GM21447 (cell line): Measurements from ENCODE around the gene SLC49A3.
"Not testable (repeated sequence)": the region's sequence is repeated elsewhere in the genome, so short reads cannot be mapped to it uniquely, and the experiment has no call there.

ENCODE experiments used
- ATAC-seq: cut with Tn5 transposase; IDR thresholded peaks from one replicate; pipeline ENCODE4 v1.9.1; 2021; ENCODE audit not compliant: unreplicated experiment

SLC49A3 gene

GRCh38 chr4:703336-704197, 14.6 kb upstream of the SLC49A3 start:
- no peak for ATAC-seq

GRCh38 chr4:702618-703048, 13.7 kb upstream of the SLC49A3 start:
- ATAC-seq: no peak

GRCh38 chr4:700587-701264, 11.8 kb upstream of the SLC49A3 start:
- no peak for ATAC-seq

- no peak for ATAC-seq
Observed at GRCh38 chr4:699816-700580, 11.0 kb upstream of the SLC49A3 start.

GRCh38 chr4:694341-694940, 5.5 kb upstream of the SLC49A3 start:
- not testable (repeated sequence) for ATAC-seq

GRCh38 chr4:692771-693554, 4.0 kb upstream of the SLC49A3 start:
- ATAC-seq: no peak

GRCh38 chr4:689723-690122, 772 bp upstream of the SLC49A3 start:
- ATAC-seq: no peak

- ATAC-seq: no peak
Observed at GRCh38 chr4:687971-688853, 739 bp downstream of the SLC49A3 start.

GRCh38 chr4:687048-687970, 1.6 kb downstream of the SLC49A3 start:
- ATAC-seq: no peak

- ATAC-seq: no peak
Observed at GRCh38 chr4:686413-687040, 2.4 kb downstream of the SLC49A3 start.

- ATAC-seq: no peak
Observed at GRCh38 chr4:685679-686412, 3.1 kb downstream of the SLC49A3 start.

- ATAC-seq: no peak
Observed at GRCh38 chr4:684623-685327, 4.2 kb downstream of the SLC49A3 start.

- no peak for ATAC-seq
Observed at GRCh38 chr4:683982-684622, 4.8 kb downstream of the SLC49A3 start.

- ATAC-seq: no peak
Observed at GRCh38 chr4:683247-683897, 5.6 kb downstream of the SLC49A3 start.

- no peak for ATAC-seq
Observed at GRCh38 chr4:682490-683172, 6.3 kb downstream of the SLC49A3 start.
